ENCODE results near the gene DCAF11.

Gene DCAF11

DNA sequence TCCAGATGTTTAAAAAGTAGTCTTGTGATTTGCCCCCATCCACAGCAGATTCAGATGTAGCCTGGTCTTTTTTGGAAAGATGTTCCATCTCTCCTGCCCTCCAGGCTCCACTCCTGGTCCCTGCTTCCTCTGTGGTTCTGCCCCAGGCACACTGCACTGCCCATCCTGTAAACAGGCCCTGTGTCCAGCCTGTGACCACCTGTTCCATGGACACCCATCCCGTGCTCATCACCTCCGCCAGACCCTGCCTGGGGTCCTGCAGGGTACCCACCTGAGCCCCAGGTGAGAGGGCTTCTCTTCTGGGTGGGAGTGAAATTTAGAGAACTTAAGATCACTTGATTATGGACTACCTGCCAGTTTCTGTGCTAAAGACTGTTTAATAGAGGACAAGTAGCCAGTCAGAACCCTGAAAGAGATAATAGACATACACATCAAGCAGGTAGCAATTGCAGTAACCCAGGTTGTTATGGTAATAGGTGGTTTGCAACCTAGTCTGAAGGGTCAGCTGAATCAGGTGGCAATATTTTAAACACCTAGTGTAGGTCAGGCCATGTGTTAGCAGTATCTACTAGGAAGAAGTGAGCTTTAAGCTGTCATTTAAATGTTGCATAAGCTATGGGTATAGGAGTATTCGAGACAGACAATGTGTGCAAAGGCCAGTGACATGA lies 34.9 kb downstream of the DCAF11 start:
- CTCF ChIA-PET: interaction anchor here (0.6 to 3.7 kb wide), 2 partner anchors 12 to 15 kb away, joined by 3 to 34 read pairs; partner anchors contain the start of gene IRF9

DNA sequence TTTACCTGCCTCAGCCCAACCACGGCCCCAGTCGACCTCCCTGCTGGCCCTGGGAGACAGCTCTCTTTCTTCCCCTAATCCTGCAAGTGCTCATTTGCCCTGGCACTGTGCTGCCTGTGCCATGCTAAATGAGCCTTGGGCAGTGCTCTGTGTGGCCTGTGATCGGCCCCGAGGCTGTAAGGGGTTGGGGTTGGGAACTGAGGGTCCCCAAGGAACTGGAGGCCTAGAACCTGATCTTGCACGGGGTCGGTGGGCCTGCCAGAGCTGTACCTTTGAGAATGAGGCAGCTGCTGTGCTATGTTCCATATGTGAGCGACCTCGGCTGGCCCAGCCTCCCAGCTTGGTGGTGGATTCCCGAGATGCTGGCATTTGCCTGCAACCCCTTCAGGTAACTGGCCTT lies 35.5 kb downstream of the DCAF11 start:
- TF ChIP-seq ZNF610 (tag by site-specific recombination; IDR thresholded peaks at IDR 0.05; ENCODE audit: borderline replicate concordance) (no peak), ZNF157 (tag by site-specific recombination; IDR thresholded peaks at IDR 0.05) (no peak), SP3 (tag by site-specific recombination; IDR thresholded peaks at IDR 0.05) (no peak), ZNF776 (tag by site-specific recombination; IDR thresholded peaks at IDR 0.05; ENCODE audit: borderline replicate concordance) (no peak), ZNF354C (tag by site-specific recombination; IDR thresholded peaks at IDR 0.05; ENCODE audit: borderline replicate concordance, low read depth) (no peak), ZNF658 (tag by site-specific recombination; IDR thresholded peaks at IDR 0.05) (no peak), ZNF221 (tag by site-specific recombination; IDR thresholded peaks at IDR 0.05; ENCODE audit: borderline replicate concordance) (no peak), ZNF792 (tag by site-specific recombination; IDR thresholded peaks at IDR 0.05) (no peak), ZNF404 (tag by site-specific recombination; IDR thresholded peaks at IDR 0.05) (no peak)
- TF ChIP-seq, protein P1, sequence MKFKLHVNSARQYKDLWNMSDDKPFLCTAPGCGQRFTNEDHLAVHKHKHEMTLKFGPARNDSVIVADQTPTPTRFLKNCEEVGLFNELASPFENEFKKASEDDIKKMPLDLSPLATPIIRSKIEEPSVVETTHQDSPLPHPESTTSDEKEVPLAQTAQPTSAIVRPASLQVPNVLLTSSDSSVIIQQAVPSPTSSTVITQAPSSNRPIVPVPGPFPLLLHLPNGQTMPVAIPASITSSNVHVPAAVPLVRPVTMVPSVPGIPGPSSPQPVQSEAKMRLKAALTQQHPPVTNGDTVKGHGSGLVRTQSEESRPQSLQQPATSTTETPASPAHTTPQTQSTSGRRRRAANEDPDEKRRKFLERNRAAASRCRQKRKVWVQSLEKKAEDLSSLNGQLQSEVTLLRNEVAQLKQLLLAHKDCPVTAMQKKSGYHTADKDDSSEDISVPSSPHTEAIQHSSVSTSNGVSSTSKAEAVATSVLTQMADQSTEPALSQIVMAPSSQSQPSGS (tag by site-specific recombination; IDR thresholded peaks at IDR 0.05; ENCODE audit: low read depth): no peak
- TF ChIP-seq, protein P2, sequence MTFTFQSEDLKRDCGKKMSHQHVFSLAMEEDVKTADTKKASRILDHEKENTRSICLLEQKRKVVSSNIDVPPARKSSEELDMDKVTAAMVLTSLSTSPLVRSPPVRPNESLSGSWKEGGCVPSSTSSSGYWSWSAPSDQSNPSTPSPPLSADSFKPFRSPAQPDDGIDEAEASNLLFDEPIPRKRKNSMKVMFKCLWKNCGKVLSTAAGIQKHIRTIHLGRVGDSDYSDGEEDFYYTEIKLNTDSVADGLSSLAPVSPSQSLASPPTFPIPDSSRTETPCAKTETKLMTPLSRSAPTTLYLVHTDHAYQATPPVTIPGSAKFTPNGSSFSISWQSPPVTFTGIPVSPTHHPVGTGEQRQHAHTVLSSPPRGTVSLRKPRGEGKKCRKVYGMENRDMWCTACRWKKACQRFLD (tag by site-specific recombination; IDR thresholded peaks at IDR 0.05): no peak
- peaks cover 37 to 60% of the 10 kb centered on the region in 2 experiments for H3K36me3 ChIP-seq (ENCODE audit: control insufficient read depth in 2 of 2, insufficient read depth in 1 of 2, low read length in 2 of 2)
- H3K4me1 ChIP-seq (ENCODE audit: control insufficient read depth, insufficient read depth, low read length): peaks cover 8% of the 10 kb centered on the region
- H3K9me3 ChIP-seq (ENCODE audit: control insufficient read depth, insufficient read depth, low read depth, low read length): no peaks in the 10 kb centered on the region
- H3K4me3 ChIP-seq (ENCODE audit: low read depth, low read length): no peak overlapping the region
- no peak overlapping the region for H3K27ac ChIP-seq (ENCODE audit: extremely low read depth, low read depth, low read length)
- CTCF ChIA-PET: interaction anchor here (1.0 kb wide), 1 partner anchor 11 kb away, joined by 6 read pairs; the partner anchor contains the start of gene IRF9
- POLR2A ChIA-PET: interaction anchor here (1.0 to 3.3 kb wide), 2 partner anchors 9 to 14 kb away, joined by 3 to 20 read pairs; partner anchors contain the start of genes EMC9 and PSME1

More for the DNA sequence above, 34.9 kb downstream of the DCAF11 start:
- H3K9me3 ChIP-seq (ENCODE audit: control insufficient read depth, insufficient read depth, low read depth, low read length): no peaks in the 10 kb centered on the region
- no peak for TF ChIP-seq KLF7 (tag by site-specific recombination; IDR thresholded peaks at IDR 0.05; ENCODE audit: borderline replicate concordance)
- TF ChIP-seq, protein P3, sequence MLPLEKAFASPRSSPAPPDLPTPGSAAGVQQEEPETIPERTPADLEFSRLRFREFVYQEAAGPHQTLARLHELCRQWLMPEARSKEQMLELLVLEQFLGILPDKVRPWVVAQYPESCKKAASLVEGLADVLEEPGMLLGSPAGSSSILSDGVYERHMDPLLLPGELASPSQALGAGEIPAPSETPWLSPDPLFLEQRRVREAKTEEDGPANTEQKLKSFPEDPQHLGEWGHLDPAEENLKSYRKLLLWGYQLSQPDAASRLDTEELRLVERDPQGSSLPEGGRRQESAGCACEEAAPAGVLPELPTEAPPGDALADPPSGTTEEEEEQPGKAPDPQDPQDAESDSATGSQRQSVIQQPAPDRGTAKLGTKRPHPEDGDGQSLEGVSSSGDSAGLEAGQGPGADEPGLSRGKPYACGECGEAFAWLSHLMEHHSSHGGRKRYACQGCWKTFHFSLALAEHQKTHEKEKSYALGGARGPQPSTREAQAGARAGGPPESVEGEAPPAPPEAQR (tag by site-specific recombination; IDR thresholded peaks at IDR 0.05): no peak
- TF ChIP-seq ZNF624 (tag by site-specific recombination; IDR thresholded peaks at IDR 0.05): no peak
- no peak for TF ChIP-seq ZNF202 (tag by site-specific recombination; IDR thresholded peaks at IDR 0.05; ENCODE audit: borderline replicate concordance)
- TF ChIP-seq, protein P4, sequence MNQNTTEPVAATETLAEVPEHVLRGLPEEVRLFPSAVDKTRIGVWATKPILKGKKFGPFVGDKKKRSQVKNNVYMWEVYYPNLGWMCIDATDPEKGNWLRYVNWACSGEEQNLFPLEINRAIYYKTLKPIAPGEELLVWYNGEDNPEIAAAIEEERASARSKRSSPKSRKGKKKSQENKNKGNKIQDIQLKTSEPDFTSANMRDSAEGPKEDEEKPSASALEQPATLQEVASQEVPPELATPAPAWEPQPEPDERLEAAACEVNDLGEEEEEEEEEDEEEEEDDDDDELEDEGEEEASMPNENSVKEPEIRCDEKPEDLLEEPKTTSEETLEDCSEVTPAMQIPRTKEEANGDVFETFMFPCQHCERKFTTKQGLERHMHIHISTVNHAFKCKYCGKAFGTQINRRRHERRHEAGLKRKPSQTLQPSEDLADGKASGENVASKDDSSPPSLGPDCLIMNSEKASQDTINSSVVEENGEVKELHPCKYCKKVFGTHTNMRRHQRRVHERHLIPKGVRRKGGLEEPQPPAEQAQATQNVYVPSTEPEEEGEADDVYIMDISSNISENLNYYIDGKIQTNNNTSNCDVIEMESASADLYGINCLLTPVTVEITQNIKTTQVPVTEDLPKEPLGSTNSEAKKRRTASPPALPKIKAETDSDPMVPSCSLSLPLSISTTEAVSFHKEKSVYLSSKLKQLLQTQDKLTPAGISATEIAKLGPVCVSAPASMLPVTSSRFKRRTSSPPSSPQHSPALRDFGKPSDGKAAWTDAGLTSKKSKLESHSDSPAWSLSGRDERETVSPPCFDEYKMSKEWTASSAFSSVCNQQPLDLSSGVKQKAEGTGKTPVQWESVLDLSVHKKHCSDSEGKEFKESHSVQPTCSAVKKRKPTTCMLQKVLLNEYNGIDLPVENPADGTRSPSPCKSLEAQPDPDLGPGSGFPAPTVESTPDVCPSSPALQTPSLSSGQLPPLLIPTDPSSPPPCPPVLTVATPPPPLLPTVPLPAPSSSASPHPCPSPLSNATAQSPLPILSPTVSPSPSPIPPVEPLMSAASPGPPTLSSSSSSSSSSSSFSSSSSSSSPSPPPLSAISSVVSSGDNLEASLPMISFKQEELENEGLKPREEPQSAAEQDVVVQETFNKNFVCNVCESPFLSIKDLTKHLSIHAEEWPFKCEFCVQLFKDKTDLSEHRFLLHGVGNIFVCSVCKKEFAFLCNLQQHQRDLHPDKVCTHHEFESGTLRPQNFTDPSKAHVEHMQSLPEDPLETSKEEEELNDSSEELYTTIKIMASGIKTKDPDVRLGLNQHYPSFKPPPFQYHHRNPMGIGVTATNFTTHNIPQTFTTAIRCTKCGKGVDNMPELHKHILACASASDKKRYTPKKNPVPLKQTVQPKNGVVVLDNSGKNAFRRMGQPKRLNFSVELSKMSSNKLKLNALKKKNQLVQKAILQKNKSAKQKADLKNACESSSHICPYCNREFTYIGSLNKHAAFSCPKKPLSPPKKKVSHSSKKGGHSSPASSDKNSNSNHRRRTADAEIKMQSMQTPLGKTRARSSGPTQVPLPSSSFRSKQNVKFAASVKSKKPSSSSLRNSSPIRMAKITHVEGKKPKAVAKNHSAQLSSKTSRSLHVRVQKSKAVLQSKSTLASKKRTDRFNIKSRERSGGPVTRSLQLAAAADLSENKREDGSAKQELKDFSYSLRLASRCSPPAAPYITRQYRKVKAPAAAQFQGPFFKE (tag by site-specific recombination; IDR thresholded peaks at IDR 0.05; ENCODE audit: borderline replicate concordance): no peak
- TF ChIP-seq ZNF837 (tag by site-specific recombination; IDR thresholded peaks at IDR 0.05): no peak
- TF ChIP-seq, protein P5, sequence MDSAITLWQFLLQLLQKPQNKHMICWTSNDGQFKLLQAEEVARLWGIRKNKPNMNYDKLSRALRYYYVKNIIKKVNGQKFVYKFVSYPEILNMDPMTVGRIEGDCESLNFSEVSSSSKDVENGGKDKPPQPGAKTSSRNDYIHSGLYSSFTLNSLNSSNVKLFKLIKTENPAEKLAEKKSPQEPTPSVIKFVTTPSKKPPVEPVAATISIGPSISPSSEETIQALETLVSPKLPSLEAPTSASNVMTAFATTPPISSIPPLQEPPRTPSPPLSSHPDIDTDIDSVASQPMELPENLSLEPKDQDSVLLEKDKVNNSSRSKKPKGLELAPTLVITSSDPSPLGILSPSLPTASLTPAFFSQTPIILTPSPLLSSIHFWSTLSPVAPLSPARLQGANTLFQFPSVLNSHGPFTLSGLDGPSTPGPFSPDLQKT (IDR thresholded peaks at IDR 0.05; ENCODE audit: borderline replicate concordance, low read depth, low read length): no peak
- H3K36me3 ChIP-seq (ENCODE audit: control insufficient read depth in 2 of 2, insufficient read depth in 1 of 2, low read length in 2 of 2): peaks cover 30 to 59% of the 10 kb centered on the region in 2 experiments
- no peak overlapping the region for H3K27ac ChIP-seq (ENCODE audit: extremely low read depth, low read depth, low read length)
- H3K4me3 ChIP-seq (ENCODE audit: low read depth, low read length): no peak overlapping the region
- peaks cover 8% of the 10 kb centered on the region for H3K4me1 ChIP-seq (ENCODE audit: control insufficient read depth, insufficient read depth, low read length)
- POLR2A ChIA-PET: interaction anchor here (1.0 to 3.3 kb wide), 3 partner anchors 8 to 35 kb away, joined by 3 to 20 read pairs (median 7); partner anchors contain the start of genes DCAF11, EMC9, NRL and PSME1
